Measurements from ENCODE around the gene CRACR2A. TPM values are rescaled to one million over a fixed set of nuclear protein-coding genes. Genes with fewer than 3 reads are reported as not detected.

Gene CRACR2A
- total RNA-seq, 4 donors from 2014 or later = 1.1 to 3.3 (median 2.8) TPM

DNA sequence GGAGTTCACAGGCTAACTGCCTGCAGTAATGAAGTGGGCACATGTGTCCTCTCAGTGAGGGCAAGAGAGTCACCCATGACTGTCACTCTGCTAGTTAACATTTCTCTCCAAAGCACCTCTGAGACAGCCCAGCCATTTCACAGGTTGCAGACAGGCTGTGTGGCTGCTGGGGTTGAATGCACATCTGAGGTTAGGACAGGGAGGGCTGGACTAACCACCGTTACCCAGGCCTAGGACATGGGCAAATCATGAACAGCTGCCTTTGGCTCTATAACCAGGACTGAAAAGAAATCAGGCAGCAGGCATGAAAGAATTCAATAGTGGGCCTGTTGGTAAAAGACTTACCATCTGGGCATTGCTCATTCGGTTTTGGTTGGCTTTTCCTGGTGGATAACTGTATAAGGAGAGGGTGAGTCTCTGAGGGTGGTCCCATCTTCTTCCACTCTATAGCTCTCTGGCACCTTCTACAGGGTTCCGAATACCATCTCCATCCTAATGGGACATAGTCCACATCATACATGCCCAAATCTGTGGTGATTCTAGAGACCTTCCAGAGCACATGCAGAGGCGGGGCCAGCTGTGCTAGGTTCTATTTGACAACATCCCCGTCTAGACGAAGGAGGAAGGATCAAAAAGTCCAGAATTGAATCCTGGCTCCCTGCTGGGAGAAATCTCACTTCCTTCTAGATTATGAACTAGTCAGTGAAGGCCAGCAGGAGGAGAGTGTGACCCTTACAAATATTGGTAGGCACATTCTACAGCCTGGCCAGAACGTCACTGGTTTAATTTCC is 10.8 kb downstream of the CRACR2A start:
- H3K4me3 ChIP-seq = no peak overlapping the region
- H3K36me3 ChIP-seq = no peaks in the 10 kb centered on the region
- 95% methylated on average over 6 of the region's 7 CpGs for WGBS
- H3K27me3 ChIP-seq = no peaks in the 10 kb centered on the region
- intact Hi-C loops (cut with DNase I) = no loop called here
- no peak for DNase-seq (ENCODE audit: extremely low spot score)
- no peak overlapping the region for H3K27ac ChIP-seq (replicated peaks in 1 of 4)
- H3K4me1 ChIP-seq = peaks cover 0 to 15% (median 0%) of the 10 kb centered on the region in 4 donors
- TF ChIP-seq EP300 (IDR thresholded peaks at IDR 0.05) = no peak
- no peak for TF ChIP-seq POLR2AphosphoS5 (IDR thresholded peaks at IDR 0.05)
- peaks cover 0 to 5% (median 0%) of the 10 kb centered on the region in 4 donors for H3K9me3 ChIP-seq

DNA sequence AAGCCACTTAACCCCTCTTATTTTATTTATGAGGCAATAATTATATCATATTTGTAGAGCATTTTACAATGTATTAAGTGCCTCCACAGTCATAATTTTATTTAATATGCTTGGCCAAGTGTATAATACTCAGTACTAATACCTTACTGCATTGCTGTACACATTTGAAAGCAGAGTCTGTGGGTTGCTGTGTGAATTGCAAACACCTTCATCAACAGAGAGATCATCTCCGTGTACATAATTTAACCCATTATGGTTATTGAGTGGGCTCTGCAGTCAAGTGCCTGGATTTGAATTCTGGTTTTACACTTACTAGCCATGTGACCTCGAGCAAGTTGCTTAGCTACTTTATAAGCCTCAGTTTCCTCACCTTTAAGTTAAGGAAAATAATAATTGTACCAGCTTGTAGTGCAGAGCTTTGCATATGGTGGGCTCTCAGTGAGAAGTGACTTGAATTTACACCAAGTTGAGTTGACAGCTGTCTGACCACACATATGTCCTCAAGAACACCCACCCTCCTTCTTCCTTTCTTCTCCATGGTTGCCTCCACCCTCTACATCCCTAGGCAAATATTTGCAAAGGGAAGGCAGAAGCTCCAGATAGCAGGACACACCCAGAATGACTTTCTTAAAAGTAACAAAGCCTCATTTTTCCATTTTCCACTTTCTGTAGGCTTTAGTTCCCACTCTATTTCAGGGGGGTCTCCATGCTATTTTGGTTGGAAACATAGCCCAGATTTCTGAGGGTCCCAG is 12.3 kb downstream of the CRACR2A start:
- Histone ChIP-seq H3K27me3 (no peaks in the 10 kb centered on the region), H3K4me3 (no peak overlapping the region), H3K9me3 (no peaks in the 10 kb centered on the region), H3K36me3 (no peaks in the 10 kb centered on the region), H3K27ac (replicated peaks in 1 of 4) (no peak overlapping the region), H3K4me1 (peaks cover 0 to 15% (median 0%) of the 10 kb centered on the region in 4 donors)
- intact Hi-C loops (cut with DNase I) = no loop called here
- no peak for DNase-seq (ENCODE audit: extremely low spot score)
- TF ChIP-seq POLR2A (IDR thresholded peaks at IDR 0.05; ENCODE audit: low read depth) (no peak), EP300 (IDR thresholded peaks at IDR 0.05) (no peak), POLR2AphosphoS5 (IDR thresholded peaks at IDR 0.05) (no peak)
- TF ChIP-seq, protein P1, sequence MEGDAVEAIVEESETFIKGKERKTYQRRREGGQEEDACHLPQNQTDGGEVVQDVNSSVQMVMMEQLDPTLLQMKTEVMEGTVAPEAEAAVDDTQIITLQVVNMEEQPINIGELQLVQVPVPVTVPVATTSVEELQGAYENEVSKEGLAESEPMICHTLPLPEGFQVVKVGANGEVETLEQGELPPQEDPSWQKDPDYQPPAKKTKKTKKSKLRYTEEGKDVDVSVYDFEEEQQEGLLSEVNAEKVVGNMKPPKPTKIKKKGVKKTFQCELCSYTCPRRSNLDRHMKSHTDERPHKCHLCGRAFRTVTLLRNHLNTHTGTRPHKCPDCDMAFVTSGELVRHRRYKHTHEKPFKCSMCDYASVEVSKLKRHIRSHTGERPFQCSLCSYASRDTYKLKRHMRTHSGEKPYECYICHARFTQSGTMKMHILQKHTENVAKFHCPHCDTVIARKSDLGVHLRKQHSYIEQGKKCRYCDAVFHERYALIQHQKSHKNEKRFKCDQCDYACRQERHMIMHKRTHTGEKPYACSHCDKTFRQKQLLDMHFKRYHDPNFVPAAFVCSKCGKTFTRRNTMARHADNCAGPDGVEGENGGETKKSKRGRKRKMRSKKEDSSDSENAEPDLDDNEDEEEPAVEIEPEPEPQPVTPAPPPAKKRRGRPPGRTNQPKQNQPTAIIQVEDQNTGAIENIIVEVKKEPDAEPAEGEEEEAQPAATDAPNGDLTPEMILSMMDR (IDR thresholded peaks at IDR 0.05) = no peak
- WGBS = 75% methylated on average over 2 of the region's 2 CpGs

DNA sequence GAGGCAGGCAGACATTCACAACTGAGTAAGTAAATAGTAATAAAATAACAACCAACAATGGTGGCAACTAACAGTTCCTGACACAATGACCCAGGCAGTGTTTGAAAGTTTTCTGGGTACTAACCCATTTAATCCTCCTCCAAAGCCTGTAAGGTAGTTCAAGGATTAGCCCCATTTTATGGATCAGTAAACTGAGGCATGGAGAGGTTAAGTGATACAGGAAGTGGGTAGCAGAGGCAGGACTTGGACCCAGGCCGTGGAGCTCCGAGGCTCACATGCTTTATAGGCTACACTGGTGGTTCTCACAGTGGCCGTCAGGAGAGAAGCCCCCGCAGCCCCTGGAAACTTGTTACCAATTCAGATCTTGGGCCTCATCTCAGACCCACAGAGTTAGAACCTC is 17.5 kb downstream of the CRACR2A start:
- H3K27me3 ChIP-seq = no peaks in the 10 kb centered on the region
- H3K27ac ChIP-seq (replicated peaks in 1 of 4) = no peak overlapping the region
- TF ChIP-seq EP300 (IDR thresholded peaks at IDR 0.05) (no peak), POLR2A (IDR thresholded peaks at IDR 0.05; ENCODE audit: low read depth) (no peak), POLR2AphosphoS5 (IDR thresholded peaks at IDR 0.05) (no peak)
- TF ChIP-seq, protein P1 (IDR thresholded peaks at IDR 0.05) = no peak
- no peaks in the 10 kb centered on the region for H3K9me3 ChIP-seq
- H3K36me3 ChIP-seq = no peaks in the 10 kb centered on the region
- H3K4me3 ChIP-seq = no peak overlapping the region
- intact Hi-C loops (cut with DNase I) = no loop called here
- 57% methylated on average over 2 of the region's 4 CpGs for WGBS
- DNase-seq (ENCODE audit: extremely low spot score) = no peak
- H3K4me1 ChIP-seq = no peaks in the 10 kb centered on the region

DNA sequence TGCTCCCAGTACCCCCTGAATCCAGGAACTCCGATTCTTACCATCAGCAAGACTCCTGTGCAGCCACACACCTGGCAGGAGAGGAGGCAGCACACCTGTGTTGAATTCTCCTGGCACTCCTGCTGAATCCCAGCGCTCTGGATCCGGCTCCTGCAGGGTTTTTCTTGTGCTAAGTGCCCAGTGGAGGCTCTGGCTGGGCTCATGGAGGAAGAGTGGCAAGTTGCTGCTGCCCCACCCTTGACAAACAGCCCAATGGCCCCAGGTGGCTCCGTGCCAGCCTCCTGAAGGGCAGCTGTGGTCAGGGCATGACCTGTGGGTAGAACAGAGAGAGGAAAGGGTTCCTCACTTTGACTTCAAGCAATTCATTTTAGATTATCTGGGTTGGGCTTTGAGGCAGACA is 20.0 kb downstream of the CRACR2A start:
- H3K4me1 ChIP-seq = no peaks in the 10 kb centered on the region
- DNase-seq (ENCODE audit: extremely low spot score) = no peak
- H3K4me3 ChIP-seq = no peak overlapping the region
- H3K9me3 ChIP-seq = no peaks in the 10 kb centered on the region
- no peak overlapping the region for H3K27ac ChIP-seq (replicated peaks in 1 of 4)
- H3K36me3 ChIP-seq = no peaks in the 10 kb centered on the region
- WGBS = 77% methylated on average over 4 of the region's 4 CpGs
- TF ChIP-seq EP300 (IDR thresholded peaks at IDR 0.05) (no peak), POLR2AphosphoS5 (IDR thresholded peaks at IDR 0.05) (no peak), POLR2A (IDR thresholded peaks at IDR 0.05; ENCODE audit: low read depth) (no peak)
- TF ChIP-seq, protein P1 (IDR thresholded peaks at IDR 0.05) = no peak
- H3K27me3 ChIP-seq = no peaks in the 10 kb centered on the region
- intact Hi-C loops (cut with DNase I) = no loop called here

DNA sequence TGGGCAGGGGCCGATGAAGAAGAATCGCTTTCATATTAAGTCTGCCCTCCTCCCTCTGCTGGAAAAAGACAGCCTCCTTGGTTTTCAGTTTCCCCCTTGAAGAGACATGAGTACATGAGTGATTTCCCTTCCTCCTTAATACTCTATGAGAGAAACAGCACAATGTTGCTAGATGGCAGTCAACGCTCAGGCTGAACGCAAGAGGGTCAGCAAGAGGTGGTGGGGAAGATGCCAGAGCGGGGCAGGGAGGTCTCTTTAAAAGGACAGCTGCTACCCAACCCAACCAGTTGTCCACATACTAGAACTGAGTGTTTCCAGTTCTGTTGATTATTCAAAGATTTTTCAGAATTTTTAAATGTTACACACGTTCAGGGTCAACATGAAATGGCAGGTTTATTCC is 22.8 kb downstream of the CRACR2A start:
- Histone ChIP-seq H3K4me3 (no peak overlapping the region), H3K36me3 (no peaks in the 10 kb centered on the region), H3K9me3 (no peaks in the 10 kb centered on the region), H3K27ac (replicated peaks in 1 of 4) (no peak overlapping the region), H3K4me1 (peaks cover 0 to 6% (median 0%) of the 10 kb centered on the region in 4 donors), H3K27me3 (no peaks in the 10 kb centered on the region)
- TF ChIP-seq POLR2A (IDR thresholded peaks at IDR 0.05; ENCODE audit: low read depth) (no peak), EP300 (IDR thresholded peaks at IDR 0.05) (no peak), POLR2AphosphoS5 (IDR thresholded peaks at IDR 0.05) (no peak)
- TF ChIP-seq, protein P1 (IDR thresholded peaks at IDR 0.05) = no peak
- intact Hi-C loops (cut with DNase I) = no loop called here
- DNase-seq (ENCODE audit: extremely low spot score) = no peak
- WGBS = 89% methylated on average over 6 of the region's 6 CpGs
